PFSK-1 (cell line): ENCODE data around the gene SPACA6.

ENCODE experiments used
- FOXP2 ChIP-seq: optimal IDR thresholded peaks from 2 replicates; pipeline ENCODE3; 2011; ENCODE audit warnings: borderline replicate concordance, control low read depth, inconsistent platforms; ENCODE audit not compliant: insufficient read depth; ENCODE audit errors: extremely low read length, extremely low read depth
- POLR2AphosphoS5 ChIP-seq: IDR thresholded peaks from 2 replicates; pipeline ENCODE4 v1.6.1; 2012; ENCODE audit warnings: low read depth, mild to moderate bottlenecking, control low read depth, low read length, moderate library complexity
- SIN3A ChIP-seq: IDR thresholded peaks from 2 replicates; pipeline ENCODE4 v1.6.1; 2012; ENCODE audit warnings: mild to moderate bottlenecking, low read length, moderate library complexity, borderline replicate concordance; ENCODE audit not compliant: insufficient read depth
- TAF1 ChIP-seq: IDR thresholded peaks from 2 replicates; pipeline ENCODE4 v1.6.1; 2012; ENCODE audit warnings: low read length, control low read depth, borderline replicate concordance; ENCODE audit not compliant: insufficient read depth
- TF ChIP-seq, protein P1 (sequence below), 2 experiments: IDR thresholded peaks; 2 replicates each; pipeline versions ENCODE4 v1.6.1 to v1.8.0; 2011 to 2012; ENCODE audit warnings: low read depth in 2 of 2, low read length in 2 of 2, control low read depth in 1 of 2, inconsistent platforms in 1 of 2, mild to moderate bottlenecking in 1 of 2, moderate library complexity in 1 of 2; ENCODE audit not compliant: insufficient read depth in 1 of 2

The SPACA6 gene

DNA sequence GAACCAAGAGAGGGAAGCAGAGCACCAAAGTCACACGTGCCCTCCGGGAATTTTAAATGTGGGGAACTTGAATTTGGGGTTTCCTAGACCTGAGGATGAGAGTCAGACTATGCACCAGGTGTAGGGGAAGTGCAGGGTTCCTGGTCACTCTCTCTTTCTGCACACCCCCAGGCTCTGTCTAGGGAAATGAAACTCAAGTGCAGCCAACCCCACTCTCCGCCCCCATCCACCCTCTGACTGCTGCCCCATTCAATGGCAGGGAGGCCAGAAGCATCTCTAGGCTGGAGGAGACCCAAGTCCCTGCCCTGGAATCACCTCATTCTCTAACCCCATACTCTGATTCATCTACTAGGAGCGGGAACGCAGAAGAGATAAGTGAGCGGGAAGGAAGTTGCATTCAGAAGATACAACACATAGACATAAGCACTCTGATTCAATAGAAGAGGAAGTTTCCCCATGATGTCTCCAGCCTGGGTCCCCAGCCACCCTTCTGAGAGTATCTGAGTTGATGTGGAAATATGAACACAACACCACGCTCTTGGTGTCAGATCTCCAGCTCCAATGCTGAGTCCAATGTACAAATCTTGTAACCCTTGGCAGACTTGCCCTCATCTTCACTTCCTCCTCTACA, 41.8 kb upstream of the SPACA6 start:
- no peak for TF ChIP-seq FOXP2
- no peak for TF ChIP-seq POLR2AphosphoS5
- no peak for TF ChIP-seq TAF1
- TF ChIP-seq, protein P1, sequence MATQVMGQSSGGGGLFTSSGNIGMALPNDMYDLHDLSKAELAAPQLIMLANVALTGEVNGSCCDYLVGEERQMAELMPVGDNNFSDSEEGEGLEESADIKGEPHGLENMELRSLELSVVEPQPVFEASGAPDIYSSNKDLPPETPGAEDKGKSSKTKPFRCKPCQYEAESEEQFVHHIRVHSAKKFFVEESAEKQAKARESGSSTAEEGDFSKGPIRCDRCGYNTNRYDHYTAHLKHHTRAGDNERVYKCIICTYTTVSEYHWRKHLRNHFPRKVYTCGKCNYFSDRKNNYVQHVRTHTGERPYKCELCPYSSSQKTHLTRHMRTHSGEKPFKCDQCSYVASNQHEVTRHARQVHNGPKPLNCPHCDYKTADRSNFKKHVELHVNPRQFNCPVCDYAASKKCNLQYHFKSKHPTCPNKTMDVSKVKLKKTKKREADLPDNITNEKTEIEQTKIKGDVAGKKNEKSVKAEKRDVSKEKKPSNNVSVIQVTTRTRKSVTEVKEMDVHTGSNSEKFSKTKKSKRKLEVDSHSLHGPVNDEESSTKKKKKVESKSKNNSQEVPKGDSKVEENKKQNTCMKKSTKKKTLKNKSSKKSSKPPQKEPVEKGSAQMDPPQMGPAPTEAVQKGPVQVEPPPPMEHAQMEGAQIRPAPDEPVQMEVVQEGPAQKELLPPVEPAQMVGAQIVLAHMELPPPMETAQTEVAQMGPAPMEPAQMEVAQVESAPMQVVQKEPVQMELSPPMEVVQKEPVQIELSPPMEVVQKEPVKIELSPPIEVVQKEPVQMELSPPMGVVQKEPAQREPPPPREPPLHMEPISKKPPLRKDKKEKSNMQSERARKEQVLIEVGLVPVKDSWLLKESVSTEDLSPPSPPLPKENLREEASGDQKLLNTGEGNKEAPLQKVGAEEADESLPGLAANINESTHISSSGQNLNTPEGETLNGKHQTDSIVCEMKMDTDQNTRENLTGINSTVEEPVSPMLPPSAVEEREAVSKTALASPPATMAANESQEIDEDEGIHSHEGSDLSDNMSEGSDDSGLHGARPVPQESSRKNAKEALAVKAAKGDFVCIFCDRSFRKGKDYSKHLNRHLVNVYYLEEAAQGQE (IDR thresholded peaks at IDR 0.05; ENCODE audit: insufficient read depth in 1 of 2, low read depth in 2 of 2, low read length in 2 of 2), result no peak
- TF ChIP-seq SIN3A, result no peak

DNA sequence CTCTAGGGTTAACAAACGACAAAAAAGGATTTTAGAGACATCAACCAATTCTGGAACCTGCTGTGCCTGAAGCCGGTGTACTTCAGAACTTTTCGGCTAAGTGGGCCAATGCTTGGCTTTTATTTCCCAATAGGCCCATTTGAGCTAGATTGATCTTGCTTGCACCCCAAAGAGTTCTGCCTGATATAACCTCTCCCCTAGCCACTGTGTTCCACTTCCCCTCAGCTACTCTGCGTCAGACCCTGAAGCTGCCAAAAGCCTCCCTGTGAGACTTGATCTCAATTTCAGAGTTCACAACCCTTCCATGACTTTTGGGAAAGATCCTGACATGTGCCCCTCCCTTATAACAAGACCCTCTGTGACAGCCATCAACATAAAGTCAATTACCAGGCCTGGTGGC, 40.9 kb upstream of the SPACA6 start:
- TF ChIP-seq, protein P1 (IDR thresholded peaks at IDR 0.05; ENCODE audit: insufficient read depth in 1 of 2, low read depth in 2 of 2, low read length in 2 of 2), result no peak
- TF ChIP-seq SIN3A, result no peak
- no peak for TF ChIP-seq FOXP2
- no peak for TF ChIP-seq POLR2AphosphoS5
- no peak for TF ChIP-seq TAF1

DNA sequence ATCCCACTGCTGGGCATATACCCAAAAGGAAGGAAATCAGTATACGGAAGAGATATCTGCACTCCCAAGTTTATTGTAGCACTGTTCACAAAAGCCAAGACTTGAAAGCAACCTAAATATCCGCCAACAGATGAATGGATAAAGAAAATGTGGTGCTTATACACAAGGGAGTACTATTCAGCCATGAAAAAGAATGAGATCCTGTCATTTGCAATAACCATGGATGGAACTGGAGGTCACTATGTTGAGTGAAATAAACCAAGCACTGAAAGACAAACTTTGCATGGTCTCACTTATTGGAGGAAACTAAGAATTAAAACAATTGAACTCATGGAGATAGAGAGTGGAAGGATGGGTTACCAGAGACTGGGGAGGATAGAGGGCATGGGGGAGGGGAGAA, 40.0 kb upstream of the SPACA6 start:
- TF ChIP-seq SIN3A, result no peak
- TF ChIP-seq, protein P1 (IDR thresholded peaks at IDR 0.05; ENCODE audit: insufficient read depth in 1 of 2, low read depth in 2 of 2, low read length in 2 of 2), result no peak
- no peak for TF ChIP-seq FOXP2
- TF ChIP-seq POLR2AphosphoS5, result no peak
- no peak for TF ChIP-seq TAF1

DNA sequence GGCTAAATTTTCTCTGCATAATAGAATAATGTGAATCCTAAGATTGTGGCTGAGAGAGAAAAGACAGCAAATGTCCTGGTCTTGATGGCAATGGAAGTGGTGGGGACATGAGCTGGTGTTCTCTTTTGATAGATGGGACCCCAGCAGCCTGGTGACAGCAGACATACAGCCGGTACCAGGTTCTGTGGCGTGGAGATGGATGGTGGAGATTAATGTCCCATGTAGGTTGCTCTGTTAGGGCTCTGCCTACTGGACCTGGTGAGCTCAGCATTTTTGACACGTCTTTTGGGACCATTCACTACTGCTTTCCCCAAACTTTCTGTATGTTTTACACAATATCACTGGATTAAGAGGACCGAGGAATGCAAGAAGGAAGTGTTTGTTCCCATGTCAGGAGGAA, 38.3 kb upstream of the SPACA6 start:
- TF ChIP-seq POLR2AphosphoS5 (no peak), SIN3A (no peak), TAF1 (no peak), FOXP2 (no peak)
- TF ChIP-seq, protein P1 (IDR thresholded peaks at IDR 0.05; ENCODE audit: insufficient read depth in 1 of 2, low read depth in 2 of 2, low read length in 2 of 2), result no peak
